Endodermal cell (in vitro differentiated cells): ENCODE results near the gene SEPTIN5. TPM values are rescaled to one million over a fixed set of nuclear protein-coding genes. Genes with fewer than 3 reads are reported as not detected.

Source experiments
- DNase-seq: peaks from one replicate; pipeline ENCODE4 v3.0.0-alpha.2; 2017
- H3K27ac ChIP-seq: 2 replicates; pipeline ENCODE4 v1.5.1; 2013; ENCODE audit warnings: mild to moderate bottlenecking, low read depth, low read length, moderate library complexity
- H3K27me3 ChIP-seq: 2 replicates; pipeline ENCODE4 v1.6.1; 2013; ENCODE audit warnings: mild to moderate bottlenecking, low read length, moderate library complexity; ENCODE audit not compliant: insufficient read depth, control insufficient read depth, poor library complexity, severe bottlenecking
- H3K36me3 ChIP-seq: 2 replicates; pipeline ENCODE4 v1.7.0; 2013; ENCODE audit warnings: mild to moderate bottlenecking, low read length, moderate library complexity; ENCODE audit not compliant: control insufficient read depth, insufficient read depth
- H3K4me1 ChIP-seq: one replicate; pipeline ENCODE4 v1.7.0; 2013; ENCODE audit warnings: low read length; ENCODE audit not compliant: control insufficient read depth, insufficient read depth
- H3K4me3 ChIP-seq: 2 replicates; pipeline ENCODE4 v1.5.1; 2013; ENCODE audit warnings: mild to moderate bottlenecking, low read length, moderate library complexity
- H3K9ac ChIP-seq: 2 replicates; pipeline ENCODE4 v1.6.1; 2013; ENCODE audit warnings: mild to moderate bottlenecking, low read length, moderate library complexity; ENCODE audit not compliant: poor library complexity, severe bottlenecking; ENCODE audit errors: extremely low read depth
- H3K9me3 ChIP-seq: 2 replicates; pipeline ENCODE4 v1.6.1; 2013; ENCODE audit warnings: mild to moderate bottlenecking, low read length, moderate library complexity; ENCODE audit not compliant: control insufficient read depth
- H3K27ac Mint-ChIP-seq: 2 replicates; pipeline ENCODE4 v1.8.0; 2020; ENCODE audit warnings: mixed read lengths
- H3K27me3 Mint-ChIP-seq: 2 replicates; pipeline ENCODE4 v1.8.0; 2021; ENCODE audit warnings: mild to moderate bottlenecking, mixed read lengths; ENCODE audit not compliant: insufficient read depth
- H3K36me3 Mint-ChIP-seq: 2 replicates; pipeline ENCODE4 v1.8.0; 2020; ENCODE audit warnings: low read depth, mixed read lengths
- H3K4me1 Mint-ChIP-seq: 2 replicates; pipeline ENCODE4 v1.8.0; 2020; ENCODE audit warnings: mixed read lengths
- H3K4me3 Mint-ChIP-seq: 2 replicates; pipeline ENCODE4 v1.8.0; 2020; ENCODE audit warnings: mild to moderate bottlenecking, moderate library complexity, mixed read lengths
- H3K9me3 Mint-ChIP-seq: 2 replicates; pipeline ENCODE4 v1.8.0; 2020; ENCODE audit warnings: mild to moderate bottlenecking, mixed read lengths
- CTCF ChIP-seq: fragments of 200-600 bp; sonication (generic); conservative IDR thresholded peaks from 2 replicates; pipeline ENCODE4 v1.5.0; 2021; ENCODE audit warnings: antibody characterized with exemption, mild to moderate bottlenecking
- WGBS, 2 experiments: methylation state at CpG; one replicate each; pipeline versions ENCODE4 v1.1.5 to v1.1.7; 2013; ENCODE audit warnings: missing lambda C conversion rate in 2 of 2, mixed read lengths in 1 of 2; ENCODE audit not compliant: insufficient coverage in 1 of 2, insufficient read length in 1 of 2; 5-methylcytosine and 5-hydroxymethylcytosine counted together
- total RNA-seq, 2 donors: library from RNA; stranded (reverse); fragmentation: NEBNext Ultra II Directional in 1 of 2; extraction: Animal tissue kit (Norgen Biotek cat#: 25700) in 1 of 2; gene quantifications; 2 replicates in 1 of 2; 3 replicates in 1 of 2; pipeline ENCODE4 v1.2.1, GENCODE V29; 2021

SEPTIN5 gene
- total RNA-seq, 2 donors from 2014 or later, result 9.8 to 20.0 TPM

GRCh38 chr22:19679522-19680101 is 34.7 kb upstream of the SEPTIN5 start:
- H3K27ac ChIP-seq, result no peak overlapping the region
- Mint-ChIP-seq H3K9me3 (peaks cover 5% of the 10 kb centered on the region), H3K27me3 (peaks cover 8% of the 10 kb centered on the region), H3K27ac (no peak overlapping the region), H3K4me3 (no peak overlapping the region), H3K4me1 (no peaks in the 10 kb centered on the region), H3K36me3 (no peaks in the 10 kb centered on the region)
- H3K4me3 ChIP-seq, result no peak overlapping the region
- 52 to 58% methylated on average over 4 to 14 of the region's 14 CpGs for WGBS, 2 experiments
- H3K36me3 ChIP-seq, result no peaks in the 10 kb centered on the region
- no peaks in the 10 kb centered on the region for H3K9me3 ChIP-seq
- peak; percentile 93 for DNase-seq
- no peak overlapping the region for H3K9ac ChIP-seq
- H3K27me3 ChIP-seq, result no peaks in the 10 kb centered on the region
- no peaks in the 10 kb centered on the region for H3K4me1 ChIP-seq
- peak; percentile 99 for TF ChIP-seq CTCF

- DNase-seq, result peak; percentile 35
These were observed 33.9 kb upstream of the SEPTIN5 start for GRCh38 chr22:19680287-19680881.

More at GRCh38 chr22:19680287-19680881, 33.9 kb upstream of the SEPTIN5 start:
- H3K27ac ChIP-seq, result no peak overlapping the region
- no peak overlapping the region for H3K9ac ChIP-seq
- Mint-ChIP-seq H3K9me3 (peaks cover 5% of the 10 kb centered on the region), H3K27me3 (peaks cover 7% of the 10 kb centered on the region), H3K27ac (no peak overlapping the region), H3K4me1 (no peaks in the 10 kb centered on the region), H3K4me3 (no peak overlapping the region), H3K36me3 (no peaks in the 10 kb centered on the region)
- WGBS, 2 experiments, result 92 to 100% methylated on average over 6 to 15 of the region's 16 CpGs
- no peaks in the 10 kb centered on the region for H3K36me3 ChIP-seq
- H3K4me1 ChIP-seq, result no peaks in the 10 kb centered on the region
- H3K4me3 ChIP-seq, result no peak overlapping the region
- no peaks in the 10 kb centered on the region for H3K9me3 ChIP-seq
- TF ChIP-seq CTCF, result no peak
- H3K27me3 ChIP-seq, result no peaks in the 10 kb centered on the region
